ENCODE results near the gene ADPRHL1.
"Not testable (repeated sequence)": the region's sequence is repeated elsewhere in the genome, so short reads cannot be mapped to it uniquely, and the experiment has no call there.

Gene ADPRHL1

GRCh38 chr13:113454936-113455335 is 1.6 kb upstream of the ADPRHL1 start:
- DNase-seq (ENCODE audit: low read depth, low spot score), result no peak
- Histone ChIP-seq H3K4me1 (ENCODE audit: insufficient read depth, insufficient read length) (no peaks in the 10 kb centered on the region), H3K9me3 (ENCODE audit: insufficient read depth, low read length) (no peaks in the 10 kb centered on the region), H3K36me3 (ENCODE audit: insufficient read depth, insufficient read length, low read length) (peaks cover 80% of the 10 kb centered on the region), H3K27me3 (ENCODE audit: insufficient read depth, insufficient read length) (no peaks in the 10 kb centered on the region), H3K4me3 (ENCODE audit: insufficient read length, low read depth) (no peak overlapping the region), H3K9ac (ENCODE audit: insufficient read length, low read depth) (no peak overlapping the region)
- TF ChIP-seq ZNF274 (IDR thresholded peaks at IDR 0.05; ENCODE audit: low read depth, low read length) (no peak), SUZ12 (IDR thresholded peaks at IDR 0.05; ENCODE audit: extremely low read depth, insufficient read depth, insufficient read length) (no peak), YY1 (IDR thresholded peaks at IDR 0.05; ENCODE audit: insufficient read depth, insufficient read length) (no peak)

GRCh38 chr13:113452466-113452865 is 822 bp downstream of the ADPRHL1 start:
- Histone ChIP-seq H3K4me1 (ENCODE audit: insufficient read depth, insufficient read length) (peaks cover 5% of the 10 kb centered on the region), H3K9me3 (ENCODE audit: insufficient read depth, low read length) (no peaks in the 10 kb centered on the region), H3K4me3 (ENCODE audit: insufficient read length, low read depth) (no peak overlapping the region), H3K9ac (ENCODE audit: insufficient read length, low read depth) (no peak overlapping the region), H3K36me3 (ENCODE audit: insufficient read depth, insufficient read length, low read length) (peaks cover 62% of the 10 kb centered on the region), H3K27me3 (ENCODE audit: insufficient read depth, insufficient read length) (no peaks in the 10 kb centered on the region)
- no peak for DNase-seq (ENCODE audit: low read depth, low spot score)
- TF ChIP-seq ZNF274 (IDR thresholded peaks at IDR 0.05; ENCODE audit: low read depth, low read length) (no peak), YY1 (IDR thresholded peaks at IDR 0.05; ENCODE audit: insufficient read depth, insufficient read length) (no peak), SUZ12 (IDR thresholded peaks at IDR 0.05; ENCODE audit: extremely low read depth, insufficient read depth, insufficient read length) (no peak)

- no peaks in the 10 kb centered on the region for H3K27me3 ChIP-seq (ENCODE audit: insufficient read depth, insufficient read length)
- H3K4me1 ChIP-seq (ENCODE audit: insufficient read depth, insufficient read length), result peaks cover 5% of the 10 kb centered on the region
- H3K9me3 ChIP-seq (ENCODE audit: insufficient read depth, low read length), result 0 out of 2 replicates have a peak, but pooled peaks cover 4% of the 10 kb centered on the region
- no peak overlapping the region for H3K9ac ChIP-seq (ENCODE audit: insufficient read length, low read depth)
- no peak overlapping the region for H3K4me3 ChIP-seq (ENCODE audit: insufficient read length, low read depth)
- DNase-seq (ENCODE audit: low read depth, low spot score), result no peak
- TF ChIP-seq SUZ12 (IDR thresholded peaks at IDR 0.05; ENCODE audit: extremely low read depth, insufficient read depth, insufficient read length) (no peak), YY1 (IDR thresholded peaks at IDR 0.05; ENCODE audit: insufficient read depth, insufficient read length) (no peak), ZNF274 (IDR thresholded peaks at IDR 0.05; ENCODE audit: low read depth, low read length) (no peak)
- H3K36me3 ChIP-seq (ENCODE audit: insufficient read depth, insufficient read length, low read length), result peaks cover 61% of the 10 kb centered on the region
Observed at GRCh38 chr13:113451951-113452421, 1.3 kb downstream of the ADPRHL1 start.

GRCh38 chr13:113450861-113451620 is 2.2 kb downstream of the ADPRHL1 start:
- peaks cover 57% of the 10 kb centered on the region for H3K36me3 ChIP-seq (ENCODE audit: insufficient read depth, insufficient read length, low read length)
- peak; percentile 30 for DNase-seq (ENCODE audit: low read depth, low spot score)
- H3K9me3 ChIP-seq (ENCODE audit: insufficient read depth, low read length); H3K4me3 ChIP-seq (ENCODE audit: insufficient read length, low read depth); H3K27me3 ChIP-seq (ENCODE audit: insufficient read depth, insufficient read length); H3K4me1 ChIP-seq (ENCODE audit: insufficient read depth, insufficient read length); H3K9ac ChIP-seq (ENCODE audit: insufficient read length, low read depth): not testable (repeated sequence)

GRCh38 chr13:113450348-113450744 is 2.9 kb downstream of the ADPRHL1 start:
- not testable (repeated sequence) for H3K27me3 ChIP-seq (ENCODE audit: insufficient read depth, insufficient read length); DNase-seq (ENCODE audit: low read depth, low spot score); H3K9ac ChIP-seq (ENCODE audit: insufficient read length, low read depth); H3K4me1 ChIP-seq (ENCODE audit: insufficient read depth, insufficient read length); H3K9me3 ChIP-seq (ENCODE audit: insufficient read depth, low read length); H3K4me3 ChIP-seq (ENCODE audit: insufficient read length, low read depth)
- peaks cover 50% of the 10 kb centered on the region for H3K36me3 ChIP-seq (ENCODE audit: insufficient read depth, insufficient read length, low read length)

GRCh38 chr13:113449693-113450347 is 3.5 kb downstream of the ADPRHL1 start:
- 0 out of 2 replicates have a peak, but pooled peaks cover 5% of the 10 kb centered on the region for H3K9me3 ChIP-seq (ENCODE audit: insufficient read depth, low read length)
- no peak overlapping the region for H3K9ac ChIP-seq (ENCODE audit: insufficient read length, low read depth)
- no peak overlapping the region for H3K4me3 ChIP-seq (ENCODE audit: insufficient read length, low read depth)
- H3K36me3 ChIP-seq (ENCODE audit: insufficient read depth, insufficient read length, low read length), result peaks cover 45% of the 10 kb centered on the region
- TF ChIP-seq YY1 (IDR thresholded peaks at IDR 0.05; ENCODE audit: insufficient read depth, insufficient read length) (no peak), ZNF274 (IDR thresholded peaks at IDR 0.05; ENCODE audit: low read depth, low read length) (no peak), SUZ12 (IDR thresholded peaks at IDR 0.05; ENCODE audit: extremely low read depth, insufficient read depth, insufficient read length) (no peak)
- H3K27me3 ChIP-seq (ENCODE audit: insufficient read depth, insufficient read length), result no peaks in the 10 kb centered on the region
- H3K4me1 ChIP-seq (ENCODE audit: insufficient read depth, insufficient read length), result peaks cover 8% of the 10 kb centered on the region
- no peak for DNase-seq (ENCODE audit: low read depth, low spot score)

- 0 out of 2 replicates have a peak, but pooled peaks cover 5% of the 10 kb centered on the region for H3K9me3 ChIP-seq (ENCODE audit: insufficient read depth, low read length)
- H3K27me3 ChIP-seq (ENCODE audit: insufficient read depth, insufficient read length), result no peaks in the 10 kb centered on the region
- no peak overlapping the region for H3K4me3 ChIP-seq (ENCODE audit: insufficient read length, low read depth)
- TF ChIP-seq YY1 (IDR thresholded peaks at IDR 0.05; ENCODE audit: insufficient read depth, insufficient read length) (no peak), SUZ12 (IDR thresholded peaks at IDR 0.05; ENCODE audit: extremely low read depth, insufficient read depth, insufficient read length) (no peak), ZNF274 (IDR thresholded peaks at IDR 0.05; ENCODE audit: low read depth, low read length) (no peak)
- DNase-seq (ENCODE audit: low read depth, low spot score), result no peak
- no peak overlapping the region for H3K9ac ChIP-seq (ENCODE audit: insufficient read length, low read depth)
- peaks cover 44% of the 10 kb centered on the region for H3K36me3 ChIP-seq (ENCODE audit: insufficient read depth, insufficient read length, low read length)
- H3K4me1 ChIP-seq (ENCODE audit: insufficient read depth, insufficient read length), result peaks cover 8% of the 10 kb centered on the region
Observed at GRCh38 chr13:113448885-113449692, 4.2 kb downstream of the ADPRHL1 start.
